ENCODE results near the gene NUDT3.

DNA sequence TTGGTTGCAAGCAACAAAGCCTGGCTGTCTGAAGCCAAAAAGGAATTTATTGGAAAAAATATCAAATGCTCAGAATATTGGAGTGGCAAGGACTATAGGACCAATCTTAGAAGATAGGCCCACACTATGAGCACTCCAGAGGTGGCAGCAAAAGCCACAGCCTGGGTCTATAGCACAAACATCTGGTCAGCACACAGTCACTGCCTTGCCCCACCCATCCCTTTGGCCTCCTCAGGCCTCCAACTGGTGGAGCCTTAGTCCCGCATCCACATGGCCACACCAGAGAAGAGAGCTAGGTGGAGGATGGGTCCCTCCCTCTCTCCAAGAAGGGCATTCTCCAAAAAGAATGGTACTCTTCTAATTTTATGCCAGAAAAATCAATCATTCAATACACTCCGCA is 14.0 kb downstream of the NUDT3 start:
- TF ChIP-seq SUZ12 (IDR thresholded peaks at IDR 0.05; ENCODE audit: extremely low read depth, insufficient read depth, insufficient read length) (no peak), YY1 (IDR thresholded peaks at IDR 0.05; ENCODE audit: insufficient read depth, insufficient read length) (no peak), ZNF274 (IDR thresholded peaks at IDR 0.05; ENCODE audit: low read depth, low read length) (no peak)
